GM23338 (cell line): ENCODE results near the gene MAD1L1. TPM values are rescaled to one million over a fixed set of nuclear protein-coding genes. Genes with fewer than 3 reads are reported as not detected.

ENCODE experiments used
- ATAC-seq: fragments of 200-7000 bp; cut with Tn5 transposase; 3 replicates; pipeline ENCODE4 v1.9.1; 2020
- DNase-seq: peaks from one replicate; pipeline ENCODE4 v3.0.0-alpha.2; 2015; ENCODE audit warnings: low spot score
- H2AFZ ChIP-seq: fragments of 200-600 bp; sonication (generic); 2 replicates; pipeline ENCODE4 v1.8.0; 2016; ENCODE audit warnings: antibody characterized with exemption, mild to moderate bottlenecking, moderate library complexity
- H3F3A ChIP-seq: fragments of 200-600 bp; sonication (generic); replicated peaks from 2 replicates; pipeline ENCODE4 v1.8.0; 2017; ENCODE audit warnings: antibody characterized with exemption, mixed run types, low read depth
- H3K27ac ChIP-seq: fragments of 200-600 bp; sonication (generic); 2 replicates; pipeline ENCODE4 v1.6.1; 2016; ENCODE audit warnings: low read depth
- H3K27me3 ChIP-seq: fragments of 200-600 bp; sonication (generic); 2 replicates; pipeline ENCODE4 v1.8.0; 2016; ENCODE audit warnings: mild to moderate bottlenecking, mixed run types, moderate library complexity; ENCODE audit not compliant: insufficient read depth
- H3K36me3 ChIP-seq: fragments of 200-600 bp; sonication (generic); 2 replicates; pipeline ENCODE4 v1.8.0; 2016; ENCODE audit warnings: mild to moderate bottlenecking; ENCODE audit not compliant: insufficient read depth
- H3K4me1 ChIP-seq: fragments of 200-600 bp; sonication (generic); 2 replicates; pipeline ENCODE4 v1.8.0; 2016; ENCODE audit warnings: mild to moderate bottlenecking, moderate library complexity; ENCODE audit not compliant: insufficient read depth
- H3K4me2 ChIP-seq: fragments of 200-600 bp; sonication (generic); 2 replicates; pipeline ENCODE4 v1.7.1; 2017; ENCODE audit warnings: mixed run types
- H3K4me3 ChIP-seq: fragments of 200-600 bp; sonication (generic); 2 replicates; pipeline ENCODE4 v1.6.1; 2016; ENCODE audit warnings: mixed run types
- H3K79me2 ChIP-seq: fragments of 200-600 bp; sonication (generic); replicated peaks from 2 replicates; pipeline ENCODE4 v1.8.0; 2017; ENCODE audit warnings: mild to moderate bottlenecking; ENCODE audit not compliant: insufficient read depth
- H3K9me2 ChIP-seq: fragments of 200-600 bp; sonication (generic); 2 replicates; pipeline ENCODE4 v1.8.0; 2017; ENCODE audit not compliant: insufficient read depth
- H4K20me1 ChIP-seq: fragments of 200-600 bp; sonication (generic); replicated peaks from 2 replicates; pipeline ENCODE4 v1.8.0; 2017; ENCODE audit warnings: mild to moderate bottlenecking; ENCODE audit not compliant: insufficient read depth
- H3K27ac Mint-ChIP-seq: 2 replicates; pipeline ENCODE4 v1.8.0; 2020; ENCODE audit warnings: inconsistent platforms, mild to moderate bottlenecking, moderate library complexity, mixed read lengths
- H3K27me3 Mint-ChIP-seq: 3 replicates; pipeline ENCODE4 v1.8.0; 2022; ENCODE audit warnings: low read depth, mild to moderate bottlenecking, moderate library complexity, mixed read lengths, inconsistent platforms; ENCODE audit not compliant: insufficient read depth, poor library complexity
- H3K36me3 Mint-ChIP-seq: 3 replicates; pipeline ENCODE4 v1.8.0; 2021; ENCODE audit warnings: low read depth, mild to moderate bottlenecking, inconsistent platforms, moderate library complexity, mixed read lengths
- H3K4me1 Mint-ChIP-seq: 3 replicates; pipeline ENCODE4 v1.8.0; 2020; ENCODE audit warnings: mild to moderate bottlenecking, inconsistent platforms, mixed read lengths
- H3K4me3 Mint-ChIP-seq: 3 replicates; pipeline ENCODE4 v1.8.0; 2021; ENCODE audit warnings: moderate library complexity, mild to moderate bottlenecking, inconsistent platforms, mixed read lengths
- H3K9me3 Mint-ChIP-seq: 3 replicates; pipeline ENCODE4 v1.8.0; 2020; ENCODE audit warnings: moderate library complexity, mild to moderate bottlenecking, inconsistent platforms, mixed read lengths
- CREB1 ChIP-seq: fragments of 250-450 bp; sonication (Bioruptor Pico); IDR thresholded peaks from 2 replicates; pipeline ENCODE4 v1.5.0; 2020; ENCODE audit warnings: low read depth, mild to moderate bottlenecking, moderate library complexity
- CTCF ChIP-seq, 2 experiments: fragments of 200-600 bp in 1 of 2; sonication (generic) in 1 of 2; conservative IDR thresholded peaks; 2 replicates each; pipeline versions ENCODE4 v1.5.1 to v1.6.1; 2016 to 2017; ENCODE audit warnings: antibody characterized with exemption in 2 of 2, low read depth in 2 of 2, mild to moderate bottlenecking in 2 of 2, moderate library complexity in 1 of 2
- EZH2phosphoT487 ChIP-seq: fragments of 200-600 bp; sonication (generic); IDR thresholded peaks from one replicate; pipeline ENCODE4 v1.8.1; 2018; ENCODE audit warnings: antibody characterized with exemption; ENCODE audit not compliant: unreplicated experiment
- NANOG ChIP-seq: IDR thresholded peaks from 2 replicates; pipeline ENCODE4 v1.6.1; 2016; ENCODE audit warnings: antibody characterized with exemption, borderline replicate concordance
- POLR2AphosphoS5 ChIP-seq: IDR thresholded peaks from 2 replicates; pipeline ENCODE4 v1.6.1; 2016; ENCODE audit warnings: antibody characterized with exemption, low read depth
- STAT1 ChIP-seq: IDR thresholded peaks from one replicate; pipeline ENCODE4 v1.6.1; 2016; ENCODE audit warnings: antibody characterized with exemption; ENCODE audit not compliant: unreplicated experiment
- ZNF114 ChIP-seq: fragments of 250-450 bp; sonication (Bioruptor Pico); IDR thresholded peaks from 2 replicates; pipeline ENCODE4 v1.5.0; 2020; ENCODE audit warnings: mild to moderate bottlenecking, moderate library complexity
- ZNF331 ChIP-seq: fragments of 250-450 bp; sonication (Bioruptor Pico); IDR thresholded peaks from 2 replicates; pipeline ENCODE4 v1.5.0; 2020; ENCODE audit warnings: low read depth, mild to moderate bottlenecking, moderate library complexity
- ZNF462 ChIP-seq: fragments of 250-450 bp; sonication (Bioruptor Pico); IDR thresholded peaks from 2 replicates; pipeline ENCODE4 v1.5.0; 2020; ENCODE audit warnings: mild to moderate bottlenecking, moderate library complexity
- polyA plus RNA-seq: library from polyadenylated mRNA; unstranded; fragments of >200 nt; fragmentation: Nextera tagmentation; extraction: Ambion mirVana; gene quantifications from 2 replicates; pipeline ENCODE4 v1.2.1, GENCODE V29; 2016
- total RNA-seq: library from RNA; depleted of rRNA; stranded (reverse); fragments of >200 nt; shearing (Covaris generic); gene quantifications from 2 replicates; pipeline ENCODE4 v1.2.3, GENCODE V29; 2014

The MAD1L1 gene
- total and polyA plus RNA-seq, 2 experiments from 2014 or later = 40.3 to 59.3 TPM

GRCh38 chr7:2005786-2006185, 227.0 kb downstream of the MAD1L1 start:
- Mint-ChIP-seq H3K27me3 (peaks cover 8% of the 10 kb centered on the region), H3K4me3 (no peak overlapping the region), H3K36me3 (no peaks in the 10 kb centered on the region), H3K9me3 (no peaks in the 10 kb centered on the region), H3K27ac (peak overlapping the region; percentile 26; the same call in 1 of the 2 replicates), H3K4me1 (no peaks in the 10 kb centered on the region; the same call in 2 of the 3 replicates)
- Histone ChIP-seq H3K27ac (0 out of 2 replicates have a peak overlapping the region, but pooled peaks have one; percentile 50), H4K20me1 (0 out of 2 replicates have a peak, but pooled peaks cover 5% of the 10 kb centered on the region), H3K4me1 (no peaks in the 10 kb centered on the region), H3K4me3 (no peak overlapping the region), H3K79me2 (0 out of 2 replicates have a peak, but pooled peaks cover 2% of the 10 kb centered on the region), H3F3A (no peaks in the 10 kb centered on the region), H3K4me2 (no peak overlapping the region), H2AFZ (no peak overlapping the region), H3K9me2 (no peaks in the 10 kb centered on the region), H3K27me3 (no peaks in the 10 kb centered on the region), H3K36me3 (no peaks in the 10 kb centered on the region)
- DNase-seq (no peak), ATAC-seq (no peak)
- no peak for TF ChIP-seq STAT1
- TF ChIP-seq ZNF331 = no peak
- TF ChIP-seq NANOG = no peak
- TF ChIP-seq POLR2AphosphoS5 = no peak
- no peak for TF ChIP-seq CTCF (conservative IDR thresholded peaks at IDR 0.05; ENCODE audit: low read depth in 2 of 2)
- no peak for TF ChIP-seq EZH2phosphoT487

GRCh38 chr7:2004841-2005725, 227.7 kb downstream of the MAD1L1 start:
- no peak for DNase-seq
- Histone ChIP-seq H3K4me1 (no peaks in the 10 kb centered on the region), H3K4me3 (no peak overlapping the region), H2AFZ (no peak overlapping the region), H3K27ac (no peak overlapping the region), H4K20me1 (0 out of 2 replicates have a peak, but pooled peaks cover 5% of the 10 kb centered on the region), H3K79me2 (0 out of 2 replicates have a peak, but pooled peaks cover 2% of the 10 kb centered on the region), H3K27me3 (no peaks in the 10 kb centered on the region), H3F3A (no peaks in the 10 kb centered on the region), H3K4me2 (no peak overlapping the region), H3K9me2 (no peaks in the 10 kb centered on the region), H3K36me3 (no peaks in the 10 kb centered on the region)
- Mint-ChIP-seq H3K36me3 (no peaks in the 10 kb centered on the region), H3K27ac (no peak overlapping the region), H3K9me3 (no peaks in the 10 kb centered on the region), H3K27me3 (peaks cover 9% of the 10 kb centered on the region), H3K4me3 (no peak overlapping the region), H3K4me1 (no peaks in the 10 kb centered on the region; the same call in 2 of the 3 replicates)
- no peak for ATAC-seq
- TF ChIP-seq ZNF114 (CRISPR knock-in tag) = no peak
- TF ChIP-seq CREB1 (CRISPR knock-in tag) = no peak
- TF ChIP-seq ZNF462 (CRISPR knock-in tag) = no peak
- no peak for TF ChIP-seq EZH2phosphoT487
- TF ChIP-seq NANOG = no peak
- TF ChIP-seq ZNF331 = no peak
